HG03342 (cell line): ENCODE measurements around the gene GPR137.
A peak's percentile ranks its signal among the peaks of the same experiment; 100 is the strongest.

Experiments used
- ATAC-seq: cut with Tn5 transposase; IDR thresholded peaks from one replicate; pipeline ENCODE4 v1.9.1; 2021; ENCODE audit warnings: mild to moderate bottlenecking, moderate library complexity; ENCODE audit not compliant: unreplicated experiment

The GPR137 gene

GRCh38 chr11:64248578-64248977 lies 37.1 kb upstream of the GPR137 start:
- ATAC-seq = no peak

- no peak for ATAC-seq
Measured at GRCh38 chr11:64249038-64249437, 36.6 kb upstream of the GPR137 start.

- ATAC-seq = no peak
Measured at GRCh38 chr11:64249563-64250414, 35.9 kb upstream of the GPR137 start.

GRCh38 chr11:64250415-64251015 lies 35.1 kb upstream of the GPR137 start:
- ATAC-seq = no peak

GRCh38 chr11:64251016-64251752 lies 34.5 kb upstream of the GPR137 start, which contains the start of gene PLCB3:
PLCB3 (plus strand) TSS chr11:64251530; CDS start chr11:64251650, 120 bp downstream.
- ATAC-seq = peak; percentile 39

GRCh38 chr11:64251753-64252002 lies 34.0 kb upstream of the GPR137 start:
- no peak for ATAC-seq

GRCh38 chr11:64252003-64252872 lies 33.4 kb upstream of the GPR137 start:
- ATAC-seq = no peak

- ATAC-seq = no peak
Measured at GRCh38 chr11:64253043-64253442, 32.6 kb upstream of the GPR137 start.

GRCh38 chr11:64253481-64253880 lies 32.2 kb upstream of the GPR137 start:
- no peak for ATAC-seq

- no peak for ATAC-seq
Measured at GRCh38 chr11:64254326-64254725, 31.3 kb upstream of the GPR137 start.

- no peak for ATAC-seq
Measured at GRCh38 chr11:64255135-64256128, 30.2 kb upstream of the GPR137 start.

GRCh38 chr11:64256300-64256699 lies 29.3 kb upstream of the GPR137 start:
- ATAC-seq = no peak

GRCh38 chr11:64258356-64258755 lies 27.3 kb upstream of the GPR137 start:
- no peak for ATAC-seq

- ATAC-seq = no peak
Measured at GRCh38 chr11:64258946-64259532, 26.6 kb upstream of the GPR137 start.

GRCh38 chr11:64259533-64260067 lies 26.0 kb upstream of the GPR137 start:
- no peak for ATAC-seq

GRCh38 chr11:64260147-64260708 lies 25.4 kb upstream of the GPR137 start:
- no peak for ATAC-seq

- ATAC-seq = no peak
Measured at GRCh38 chr11:64261556-64262080, 24.0 kb upstream of the GPR137 start.

GRCh38 chr11:64262271-64263002 lies 23.2 kb upstream of the GPR137 start:
- ATAC-seq = no peak
